GM19351 (cell line): Measurements from ENCODE around the gene CACNA1S.

Experiments
- ATAC-seq: cut with Tn5 transposase; IDR thresholded peaks from one replicate; pipeline ENCODE4 v1.9.1; 2021; ENCODE audit warnings: mild to moderate bottlenecking, moderate library complexity; ENCODE audit not compliant: unreplicated experiment

Gene CACNA1S

DNA sequence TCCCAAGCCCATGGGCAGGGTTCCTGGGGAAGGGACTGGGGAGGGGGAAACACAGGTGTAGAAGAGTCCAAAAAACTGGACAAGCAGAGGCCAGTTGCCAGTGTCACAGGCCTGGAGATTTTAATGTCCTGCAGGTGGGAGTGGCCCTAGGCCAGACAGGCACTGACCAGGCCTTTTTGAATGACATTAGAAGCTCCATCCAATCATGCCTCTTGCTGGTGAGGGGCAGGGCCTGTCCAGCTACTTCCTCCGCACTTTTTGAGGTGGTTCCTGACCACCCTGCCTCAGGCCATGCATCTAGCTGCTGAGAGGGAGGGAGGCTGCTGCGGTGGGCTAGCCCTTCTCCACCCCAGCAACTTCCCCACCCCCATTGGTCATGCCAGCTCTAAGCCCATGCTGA lies 72.8 kb downstream of the CACNA1S start:
- ATAC-seq, result no peak

- ATAC-seq, result no peak
Measured at GRCh38 chr1:201038186-201038876, 73.9 kb downstream of the CACNA1S start.

DNA sequence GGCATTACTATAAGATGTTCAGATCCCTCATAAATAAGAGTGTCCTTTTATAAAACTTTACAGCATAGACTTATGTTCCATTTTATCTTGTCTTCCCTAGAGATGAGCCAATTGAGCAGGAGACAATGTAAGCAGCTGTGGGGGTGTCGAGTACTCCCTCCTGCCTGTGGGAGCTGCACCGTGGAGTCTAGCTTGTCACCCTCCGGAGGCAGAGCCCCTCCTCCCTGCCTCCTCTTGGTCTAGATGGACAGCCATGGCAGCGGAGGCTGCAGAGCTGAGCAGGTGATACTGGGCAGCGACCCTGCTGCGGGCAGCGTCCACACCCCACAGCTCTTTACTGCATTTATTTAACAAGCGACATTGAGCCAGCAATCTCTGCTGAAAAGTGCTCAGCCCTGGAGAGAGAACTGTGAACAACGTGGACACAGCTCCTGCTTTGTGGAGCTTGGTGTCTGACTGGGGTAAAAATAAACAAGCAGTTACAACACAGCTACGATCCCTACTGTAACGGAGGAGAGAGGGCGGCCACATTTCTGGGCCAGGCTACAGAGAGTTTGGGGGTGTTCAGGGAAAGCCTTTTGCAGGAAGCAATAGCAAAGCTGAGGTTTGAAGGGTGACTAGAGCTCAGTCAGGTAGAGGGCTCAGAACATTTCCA lies 75.9 kb downstream of the CACNA1S start:
- no peak for ATAC-seq

DNA sequence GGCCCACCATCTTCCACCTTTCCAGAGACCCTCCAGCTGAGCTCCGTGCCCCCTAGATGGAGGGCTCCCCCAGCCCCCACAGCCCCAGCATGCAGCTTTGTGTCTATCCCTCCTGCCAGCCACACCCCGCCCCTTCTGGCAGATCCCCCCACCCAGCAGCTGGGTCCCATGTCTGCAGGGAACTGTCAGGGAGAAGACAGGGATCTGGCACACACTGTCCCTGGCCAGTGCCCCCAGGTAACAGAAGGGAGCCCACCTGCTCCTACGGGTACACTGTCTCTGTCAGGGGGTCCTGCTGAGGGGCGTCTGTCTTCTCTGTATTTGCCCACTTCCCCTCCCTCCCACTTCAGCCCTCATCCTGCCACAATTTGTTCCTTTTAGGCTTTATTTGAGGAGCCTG lies 77.6 kb downstream of the CACNA1S start:
- ATAC-seq, result no peak

DNA sequence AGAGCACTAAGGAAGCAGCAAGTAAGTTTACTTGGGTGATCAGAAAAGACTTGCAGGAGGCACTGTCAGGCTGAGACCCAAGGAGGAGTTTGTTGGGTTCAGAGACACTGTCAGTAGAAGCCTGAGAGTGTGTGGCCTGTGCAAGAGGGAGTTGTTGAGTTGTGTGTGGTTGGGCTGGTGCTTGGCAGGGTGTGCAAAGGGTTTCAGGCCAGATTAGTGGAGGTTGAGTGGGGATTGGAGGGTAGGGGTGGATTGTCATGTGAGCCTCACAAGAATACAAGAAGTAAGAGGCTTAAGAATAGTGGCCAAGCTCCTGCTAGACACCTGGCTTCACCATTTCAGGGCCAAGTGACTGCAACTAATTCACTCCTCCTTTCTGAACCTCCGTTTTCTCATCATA lies 79.8 kb downstream of the CACNA1S start:
- ATAC-seq, result no peak

- no peak for ATAC-seq
Measured at GRCh38 chr1:201028461-201028889, 83.8 kb downstream of the CACNA1S start.

DNA sequence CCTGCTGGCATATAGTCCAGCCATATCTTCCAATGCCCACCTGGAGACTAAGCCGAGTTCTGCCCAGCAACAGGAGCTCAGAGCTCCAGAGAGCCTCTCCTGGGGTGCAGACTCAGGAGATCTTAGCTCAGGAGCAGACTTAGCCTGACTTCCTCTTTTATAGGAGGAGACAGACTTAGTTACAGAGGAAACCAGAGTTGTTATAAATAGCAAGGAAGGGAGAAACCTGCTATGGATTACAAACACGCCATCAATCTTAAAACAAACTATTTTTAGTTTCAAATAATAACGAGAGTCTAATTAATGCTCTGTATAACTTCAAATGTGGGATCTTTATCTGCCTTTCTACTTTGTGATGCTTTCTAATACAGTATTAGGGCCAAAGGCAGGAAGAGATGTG lies 85.4 kb downstream of the CACNA1S start:
- ATAC-seq, result no peak

- no peak for ATAC-seq
Measured at GRCh38 chr1:201026234-201026633, 86.0 kb downstream of the CACNA1S start.

DNA sequence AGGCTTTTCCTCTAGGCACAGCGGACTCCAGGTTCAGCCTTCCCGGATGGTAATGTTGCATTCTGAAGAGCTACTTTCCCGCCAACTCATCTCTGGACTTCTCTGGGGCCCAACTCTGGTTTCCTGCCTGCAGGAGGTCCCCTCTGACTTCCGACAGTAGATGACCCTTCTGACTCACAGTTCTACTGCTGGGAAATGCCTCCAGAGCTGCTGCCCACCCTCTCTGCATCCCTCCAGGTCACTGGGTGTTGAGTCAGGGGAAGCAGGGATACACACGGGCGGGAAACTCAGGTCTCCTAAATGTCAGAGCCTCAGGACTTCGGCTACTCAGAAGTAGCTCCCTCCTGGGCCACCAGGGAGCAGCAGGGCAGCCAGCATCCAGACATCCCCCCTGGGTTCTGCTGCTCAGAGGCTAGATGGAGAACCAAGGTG lies 86.6 kb downstream of the CACNA1S start:
- ATAC-seq, result no peak

DNA sequence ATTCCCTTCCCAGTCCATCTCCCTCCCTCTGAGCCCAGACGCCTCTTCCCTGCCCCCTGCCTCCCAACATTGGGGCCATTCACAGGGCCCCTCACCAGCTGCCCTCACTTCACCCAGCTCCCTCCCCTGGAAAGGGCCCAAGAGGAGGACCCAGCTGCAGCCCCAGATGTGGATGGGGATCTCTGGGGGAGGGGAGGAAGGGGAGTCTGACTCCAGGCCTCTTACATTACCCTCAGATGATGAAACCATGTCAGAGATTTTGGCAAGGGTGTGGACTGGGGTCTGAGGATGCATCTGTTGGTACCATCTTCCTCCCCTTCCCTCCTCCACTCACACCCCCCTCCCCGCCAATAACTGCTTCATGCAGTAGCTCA lies 87.6 kb downstream of the CACNA1S start:
- no peak for ATAC-seq

GRCh38 chr1:201023920-201024624 lies 88.2 kb downstream of the CACNA1S start:
- no peak for ATAC-seq

DNA sequence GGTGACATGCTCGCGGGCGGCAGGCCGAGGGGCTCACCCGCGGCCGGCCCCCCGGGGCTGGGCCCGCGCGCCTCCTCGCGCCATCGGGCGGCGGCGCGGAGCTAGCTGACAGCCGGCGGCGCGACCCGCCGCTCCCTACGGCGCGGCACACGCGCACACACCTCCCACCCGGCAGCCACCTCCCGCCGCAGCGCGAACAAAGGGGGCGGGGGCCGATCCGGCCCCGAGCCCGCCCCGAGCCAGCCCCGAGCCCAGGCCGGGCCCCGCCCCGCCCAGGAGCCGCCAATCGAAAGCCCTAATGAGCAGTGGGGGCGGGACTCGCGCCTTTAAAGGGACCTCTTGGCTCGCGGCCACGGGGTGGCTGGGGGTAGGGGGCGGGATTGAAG lies 88.7 kb downstream of the CACNA1S start, which contains the start of gene KIF21B:
KIF21B (minus strand) TSS at position 198 of the 386 bp plus-strand sequence. CDS start 331 bp downstream, outside the sequence.
- ATAC-seq, result peak; percentile 50

- ATAC-seq, result no peak
Measured at GRCh38 chr1:201022820-201023516, 89.3 kb downstream of the CACNA1S start.

- no peak for ATAC-seq
Measured at GRCh38 chr1:201022493-201022819, 89.8 kb downstream of the CACNA1S start.

DNA sequence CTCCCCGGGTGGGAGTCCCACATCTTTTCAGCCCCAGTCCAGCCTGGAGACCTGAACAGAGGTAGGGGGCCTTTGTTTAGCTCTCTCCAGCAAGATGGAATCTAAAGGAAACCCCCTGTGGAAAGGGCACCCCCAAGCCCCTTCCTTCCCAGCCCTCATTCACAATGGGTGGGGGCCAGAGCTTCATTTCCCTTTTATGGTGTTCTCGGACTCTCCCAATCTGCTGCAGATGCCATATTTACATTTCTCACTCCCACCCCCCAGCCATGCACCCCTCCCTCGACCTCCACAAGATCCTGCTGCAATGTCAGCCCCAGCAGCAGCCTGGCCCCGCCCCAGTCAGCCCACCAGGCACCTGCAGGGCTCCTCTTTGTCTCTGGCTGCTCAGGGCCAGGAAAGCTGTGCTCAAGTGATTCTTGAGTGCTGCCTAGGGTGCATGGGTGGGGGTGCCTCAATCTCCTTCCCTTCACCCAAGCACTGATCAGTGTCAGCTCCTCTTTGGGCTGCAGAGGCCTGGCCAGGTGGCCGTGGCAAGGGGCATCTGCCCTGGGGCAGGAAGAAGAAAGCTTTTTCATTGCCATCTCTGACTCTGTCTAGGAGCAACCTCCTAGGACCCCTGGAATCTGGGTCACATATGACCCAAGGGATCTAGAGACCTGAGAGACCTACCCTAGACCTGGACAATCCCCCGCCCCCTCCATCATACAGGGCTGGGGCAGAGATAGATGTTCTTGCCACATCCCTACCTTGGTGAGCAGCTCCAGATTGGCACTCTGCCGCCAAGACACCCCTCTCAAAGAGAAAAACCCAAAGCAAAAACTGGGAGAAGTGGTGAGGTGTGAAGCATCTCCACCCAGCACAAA lies 90.4 kb downstream of the CACNA1S start:
- ATAC-seq, result no peak

GRCh38 chr1:201020721-201021629 lies 91.3 kb downstream of the CACNA1S start:
- ATAC-seq, result no peak

- ATAC-seq, result no peak
Measured at GRCh38 chr1:201020040-201020591, 92.1 kb downstream of the CACNA1S start.

DNA sequence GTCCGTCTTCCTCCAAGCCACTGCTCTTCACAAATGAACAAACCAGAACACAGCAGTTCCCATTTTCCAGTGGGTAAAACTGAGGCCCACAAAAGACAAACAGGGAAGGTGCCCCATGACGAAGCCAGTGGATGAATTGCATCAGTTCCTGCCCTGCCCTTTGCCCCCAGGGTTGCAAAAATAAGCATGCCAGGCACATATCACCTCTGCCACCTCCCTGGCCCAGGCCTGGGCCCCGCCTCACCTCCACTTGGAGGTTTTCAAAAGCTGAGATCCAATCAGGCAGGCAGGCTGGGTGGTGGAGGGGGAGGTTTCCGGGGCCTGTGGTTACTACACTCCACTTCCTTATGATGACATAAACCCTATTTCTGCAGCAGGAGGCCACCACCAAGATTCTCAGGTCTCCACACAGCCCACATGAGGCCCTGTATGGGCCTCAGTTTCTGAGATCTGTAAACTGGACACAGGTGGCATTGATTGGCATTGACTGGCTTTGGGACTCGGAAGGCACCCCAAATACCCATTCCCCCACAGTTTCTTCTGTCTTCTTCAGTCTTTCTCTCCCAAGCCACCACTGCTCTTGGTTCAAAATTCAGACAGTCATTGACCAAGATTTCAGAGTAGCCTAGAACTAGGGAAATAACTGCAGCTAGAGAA lies 92.8 kb downstream of the CACNA1S start:
- peak; percentile 65 for ATAC-seq

- ATAC-seq, result no peak
Measured at GRCh38 chr1:201017828-201018163, 94.4 kb downstream of the CACNA1S start.
